Glutamatergic neuron (in vitro differentiated cells): ENCODE results near the gene XYLT1. TPM values are rescaled to one million over a fixed set of nuclear protein-coding genes. Genes with fewer than 3 reads are reported as not detected.

ENCODE experiments used
- DNase-seq: peaks from one replicate; pipeline ENCODE4 v3.0.0; 2022
- H3K27ac Mint-ChIP-seq: one replicate; pipeline ENCODE4 v1.8.0; 2020; ENCODE audit warnings: mild to moderate bottlenecking, mixed read lengths, inconsistent platforms; ENCODE audit not compliant: unreplicated experiment
- H3K27me3 Mint-ChIP-seq: one replicate; pipeline ENCODE4 v1.8.0; 2020; ENCODE audit warnings: mild to moderate bottlenecking, moderate library complexity, mixed read lengths, inconsistent platforms; ENCODE audit not compliant: unreplicated experiment
- H3K36me3 Mint-ChIP-seq: one replicate; pipeline ENCODE4 v1.8.0; 2020; ENCODE audit warnings: mild to moderate bottlenecking, mixed read lengths, inconsistent platforms; ENCODE audit not compliant: unreplicated experiment
- H3K4me1 Mint-ChIP-seq: one replicate; pipeline ENCODE4 v1.8.0; 2020; ENCODE audit warnings: mild to moderate bottlenecking, low read depth, mixed read lengths, inconsistent platforms; ENCODE audit not compliant: unreplicated experiment
- H3K4me3 Mint-ChIP-seq: one replicate; pipeline ENCODE4 v1.8.0; 2020; ENCODE audit warnings: mild to moderate bottlenecking, mixed read lengths, inconsistent platforms; ENCODE audit not compliant: unreplicated experiment
- H3K9me3 Mint-ChIP-seq: one replicate; pipeline ENCODE4 v1.8.0; 2020; ENCODE audit warnings: mild to moderate bottlenecking, moderate library complexity, mixed read lengths, inconsistent platforms; ENCODE audit not compliant: unreplicated experiment
- total RNA-seq: library from RNA; stranded (reverse); fragmentation: NEBNext Ultra II Directional; extraction: Animal tissue kit (Norgen Biotek cat#: 25700); gene quantifications from one replicate; pipeline ENCODE4 v1.2.1, GENCODE V29; 2021; ENCODE audit not compliant: unreplicated experiment
- TF ChIP-seq, protein P1 (sequence below): fragments of 200-600 bp; sonication (generic); IDR thresholded peaks from one replicate; pipeline ENCODE4 v1.5.0; 2021; ENCODE audit not compliant: partially characterized antibody, unreplicated experiment

The XYLT1 gene
- total RNA-seq, 1 donor from 2014 or later = 18.4 TPM

DNA sequence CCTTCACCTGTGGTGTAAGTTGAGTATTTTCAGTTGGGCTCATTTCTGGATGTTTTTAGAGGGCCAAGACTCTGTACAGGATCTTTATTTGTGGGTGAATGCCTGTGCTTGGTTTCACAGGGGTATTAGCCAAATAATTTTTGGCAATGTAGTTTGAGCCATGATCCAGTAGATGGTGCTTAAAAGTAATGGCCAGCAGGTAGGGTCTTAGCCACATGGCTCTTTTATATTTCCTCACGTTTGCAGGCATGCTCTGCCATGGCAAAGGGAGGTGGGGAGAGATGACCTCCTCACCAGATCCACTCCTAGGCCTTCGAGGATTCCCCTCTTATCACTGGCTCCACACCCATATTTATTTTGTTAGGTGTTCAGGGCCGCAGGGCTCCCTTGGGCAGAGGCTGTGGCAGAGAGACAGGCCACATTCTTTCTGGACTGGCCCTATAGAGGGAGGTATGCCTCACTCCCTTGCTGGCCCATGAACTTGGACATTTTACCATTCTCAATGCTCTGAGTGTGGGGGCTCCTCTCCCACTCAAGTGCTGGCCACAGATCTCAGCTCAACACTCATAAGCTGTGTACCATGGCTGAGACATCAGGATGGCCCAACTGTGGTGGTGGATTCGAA lies 417.1 kb downstream of the XYLT1 start:
- Mint-ChIP-seq H3K36me3 (no peaks in the 10 kb centered on the region), H3K27ac (no peak overlapping the region), H3K4me3 (no peak overlapping the region), H3K4me1 (peaks cover 4% of the 10 kb centered on the region), H3K9me3 (peaks cover 8% of the 10 kb centered on the region), H3K27me3 (no peaks in the 10 kb centered on the region)
- no peak for DNase-seq
- TF ChIP-seq, protein P1, sequence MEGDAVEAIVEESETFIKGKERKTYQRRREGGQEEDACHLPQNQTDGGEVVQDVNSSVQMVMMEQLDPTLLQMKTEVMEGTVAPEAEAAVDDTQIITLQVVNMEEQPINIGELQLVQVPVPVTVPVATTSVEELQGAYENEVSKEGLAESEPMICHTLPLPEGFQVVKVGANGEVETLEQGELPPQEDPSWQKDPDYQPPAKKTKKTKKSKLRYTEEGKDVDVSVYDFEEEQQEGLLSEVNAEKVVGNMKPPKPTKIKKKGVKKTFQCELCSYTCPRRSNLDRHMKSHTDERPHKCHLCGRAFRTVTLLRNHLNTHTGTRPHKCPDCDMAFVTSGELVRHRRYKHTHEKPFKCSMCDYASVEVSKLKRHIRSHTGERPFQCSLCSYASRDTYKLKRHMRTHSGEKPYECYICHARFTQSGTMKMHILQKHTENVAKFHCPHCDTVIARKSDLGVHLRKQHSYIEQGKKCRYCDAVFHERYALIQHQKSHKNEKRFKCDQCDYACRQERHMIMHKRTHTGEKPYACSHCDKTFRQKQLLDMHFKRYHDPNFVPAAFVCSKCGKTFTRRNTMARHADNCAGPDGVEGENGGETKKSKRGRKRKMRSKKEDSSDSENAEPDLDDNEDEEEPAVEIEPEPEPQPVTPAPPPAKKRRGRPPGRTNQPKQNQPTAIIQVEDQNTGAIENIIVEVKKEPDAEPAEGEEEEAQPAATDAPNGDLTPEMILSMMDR = no peak
